Activated CD8-positive, alpha-beta T cell treated with anti-CD3 and anti-CD28 coated beads, Interleukin-2, amount 10 ng/mL, durations not matched to agents 7 days and 5 days (primary cell): Measurements from ENCODE around the gene PLCH1. TPM values are rescaled to one million over a fixed set of nuclear protein-coding genes. Genes with fewer than 3 reads are reported as not detected.
A peak's percentile ranks its signal among the peaks of the same experiment; 100 is the strongest.

Experiments
- ATAC-seq: fragments of 150-1000 bp; cut with Tn5 transposase; one replicate; pipeline ENCODE4 v1.10.0; 2021; ENCODE audit warnings: moderate library complexity
- CTCF ChIA-PET: fragments of 350-600 bp; sonication (Branson Sonifier 250); formaldehyde crosslinking; loops from one replicate; lab custom pipeline; 2021; ENCODE audit warnings: antibody characterized with exemption; lab: Charles Lee
- POLR2A ChIA-PET: fragments of 350-600 bp; sonication (Branson Sonifier 250); formaldehyde crosslinking; loops from one replicate; lab custom pipeline; 2021; ENCODE audit warnings: antibody characterized with exemption; lab: Charles Lee
- DNase-seq: peaks from one replicate; pipeline ENCODE4 v3.0.0-alpha.2; 2020
- H3K27ac Mint-ChIP-seq: one replicate; pipeline ENCODE4 v1.8.0; 2021; ENCODE audit warnings: mild to moderate bottlenecking, mixed read lengths
- H3K27me3 Mint-ChIP-seq: one replicate; pipeline ENCODE4 v1.8.0; 2021; ENCODE audit warnings: low read depth, mixed read lengths
- H3K36me3 Mint-ChIP-seq: one replicate; pipeline ENCODE4 v1.8.0; 2021; ENCODE audit warnings: low read depth, mixed read lengths
- H3K4me1 Mint-ChIP-seq: one replicate; pipeline ENCODE4 v1.8.0; 2021; ENCODE audit warnings: low read depth, mixed read lengths
- H3K4me3 Mint-ChIP-seq: one replicate; pipeline ENCODE4 v1.8.0; 2021; ENCODE audit warnings: mild to moderate bottlenecking, mixed read lengths
- H3K9me3 Mint-ChIP-seq: one replicate; pipeline ENCODE4 v1.8.0; 2022; ENCODE audit warnings: mixed read lengths; ENCODE audit not compliant: insufficient read depth
- total RNA-seq, 2 experiments: library from RNA; stranded (reverse); gene quantifications; one replicate each; pipeline ENCODE4 v1.2.3, GENCODE V29; 2021

Gene PLCH1
- total RNA-seq, 2 experiments from 2014 or later, result 2.0 to 2.4 TPM

DNA sequence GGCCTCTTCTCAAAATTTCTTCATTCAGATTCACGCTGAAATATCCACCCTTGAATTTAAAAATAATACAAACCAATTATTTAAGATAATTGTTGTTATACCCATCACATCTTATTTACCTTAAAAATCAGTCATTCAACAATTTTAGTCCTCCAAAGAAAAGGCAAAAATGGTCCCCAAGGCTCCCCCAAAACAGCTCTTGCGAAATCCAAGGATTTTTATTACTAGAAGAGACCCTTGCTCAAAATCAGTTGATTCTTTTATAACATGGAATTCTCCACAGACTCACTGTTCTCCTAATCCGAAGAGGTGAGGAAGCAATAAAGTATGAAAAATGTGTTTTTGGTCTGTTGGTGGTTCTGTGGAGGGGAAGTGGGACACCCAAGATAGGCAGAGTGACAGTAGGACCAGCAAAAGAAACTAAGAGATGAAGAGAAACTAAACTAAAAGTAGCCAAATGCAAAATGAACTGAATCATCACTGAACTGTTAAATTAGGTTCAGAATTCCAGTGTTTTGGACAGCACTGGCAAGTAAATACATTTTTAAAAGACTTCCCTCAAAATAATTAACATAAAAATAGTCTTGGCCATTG lies 19.1 kb upstream of the PLCH1 start:
- no peak overlapping the region for H3K27ac Mint-ChIP-seq
- no peaks in the 10 kb centered on the region for H3K36me3 Mint-ChIP-seq
- no peak for DNase-seq
- no peaks in the 10 kb centered on the region for H3K27me3 Mint-ChIP-seq
- no peak for ATAC-seq
- CTCF ChIA-PET, result no interaction called here
- POLR2A ChIA-PET, result no interaction called here
- H3K4me1 Mint-ChIP-seq, result peaks cover 6% of the 10 kb centered on the region
- no peak overlapping the region for H3K4me3 Mint-ChIP-seq
- H3K9me3 Mint-ChIP-seq, result no peaks in the 10 kb centered on the region

DNA sequence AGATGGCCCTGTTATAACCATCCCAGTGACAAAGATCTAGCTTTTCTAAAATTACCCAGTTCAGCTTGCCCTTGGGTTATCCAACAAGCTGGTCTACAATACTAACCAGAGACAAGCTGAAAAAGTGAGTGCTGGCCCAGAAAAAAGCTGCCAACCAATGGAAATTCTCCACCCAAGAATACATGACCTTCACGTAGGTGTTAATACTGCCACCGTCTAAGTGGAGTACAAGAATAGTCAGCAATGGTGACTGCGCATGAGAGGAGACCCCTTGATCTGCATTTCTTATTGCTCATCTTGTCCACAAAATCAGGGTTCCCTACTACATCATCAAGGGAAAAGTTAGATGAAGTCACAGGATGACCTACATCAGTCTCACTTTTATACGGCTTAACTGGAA lies 15.8 kb upstream of the PLCH1 start:
- no peak overlapping the region for H3K4me3 Mint-ChIP-seq
- H3K4me1 Mint-ChIP-seq, result peaks cover 6% of the 10 kb centered on the region
- H3K9me3 Mint-ChIP-seq, result no peaks in the 10 kb centered on the region
- ChIA-PET POLR2A (no interaction called here), CTCF (interaction anchor here (1.6 kb wide), 1 partner anchor 46 kb away, joined by 4 read pairs; the partner anchor contains the start of gene C3orf33)
- H3K27me3 Mint-ChIP-seq, result no peaks in the 10 kb centered on the region
- ATAC-seq (no peak), DNase-seq (no peak)
- no peak overlapping the region for H3K27ac Mint-ChIP-seq
- no peaks in the 10 kb centered on the region for H3K36me3 Mint-ChIP-seq

DNA sequence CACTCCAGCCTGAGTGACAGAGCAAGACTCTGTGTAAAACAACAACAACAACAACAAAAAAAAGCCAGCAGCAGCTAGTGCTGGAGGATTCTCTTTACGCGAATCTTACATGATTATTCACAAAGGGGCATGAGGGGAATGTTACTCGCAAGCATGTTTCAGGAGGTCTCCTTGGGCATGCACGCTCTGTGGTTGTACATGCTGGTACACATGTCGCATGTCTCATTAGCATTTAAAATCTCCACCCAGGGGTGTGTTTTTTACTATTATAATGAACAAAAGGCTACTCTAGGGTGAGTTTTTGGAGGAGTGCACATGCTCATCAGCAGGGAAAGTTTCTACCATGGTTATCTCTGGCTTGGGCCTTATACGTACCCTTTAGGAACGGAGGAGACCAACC lies 12.7 kb upstream of the PLCH1 start:
- H3K27me3 Mint-ChIP-seq, result no peaks in the 10 kb centered on the region
- ChIA-PET POLR2A (no interaction called here), CTCF (interaction anchor here (1.2 to 2.8 kb wide), 2 partner anchors 11 to 49 kb away, joined by 4 to 9 read pairs; partner anchors contain the start of gene C3orf33)
- H3K4me3 Mint-ChIP-seq, result no peak overlapping the region
- H3K4me1 Mint-ChIP-seq, result no peaks in the 10 kb centered on the region
- H3K27ac Mint-ChIP-seq, result no peak overlapping the region
- no peaks in the 10 kb centered on the region for H3K36me3 Mint-ChIP-seq
- H3K9me3 Mint-ChIP-seq, result no peaks in the 10 kb centered on the region
- ATAC-seq (no peak), DNase-seq (no peak)

DNA sequence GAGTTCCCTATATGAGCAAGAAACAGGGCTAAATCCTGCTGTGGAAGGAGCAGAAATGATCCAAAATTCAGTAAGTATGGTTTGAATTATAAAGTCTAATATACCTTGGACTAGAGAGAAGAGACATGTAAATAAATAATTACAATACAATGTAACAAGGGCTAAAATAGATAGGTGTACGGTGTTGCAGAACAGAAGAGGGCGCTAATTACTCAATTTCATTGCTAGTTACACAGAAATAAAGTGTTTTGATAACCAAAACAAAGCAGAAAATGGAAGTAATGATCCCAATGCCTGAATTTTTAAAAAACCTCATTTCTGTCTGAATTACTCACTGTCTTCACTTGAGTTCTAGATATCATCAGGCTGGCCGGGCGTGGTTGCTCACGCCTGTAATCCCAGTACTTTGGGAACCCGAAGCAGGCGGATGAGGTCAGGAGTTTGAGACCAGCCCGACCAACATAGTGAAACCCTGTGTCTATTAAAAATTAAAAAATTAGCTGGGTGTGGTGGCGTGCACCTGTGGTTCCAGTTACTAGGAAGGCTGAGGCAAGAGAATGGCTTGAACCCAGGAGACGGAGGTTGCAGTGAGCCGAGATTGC lies 8.3 kb upstream of the PLCH1 start:
- no peak for ATAC-seq
- no peaks in the 10 kb centered on the region for H3K36me3 Mint-ChIP-seq

DNA sequence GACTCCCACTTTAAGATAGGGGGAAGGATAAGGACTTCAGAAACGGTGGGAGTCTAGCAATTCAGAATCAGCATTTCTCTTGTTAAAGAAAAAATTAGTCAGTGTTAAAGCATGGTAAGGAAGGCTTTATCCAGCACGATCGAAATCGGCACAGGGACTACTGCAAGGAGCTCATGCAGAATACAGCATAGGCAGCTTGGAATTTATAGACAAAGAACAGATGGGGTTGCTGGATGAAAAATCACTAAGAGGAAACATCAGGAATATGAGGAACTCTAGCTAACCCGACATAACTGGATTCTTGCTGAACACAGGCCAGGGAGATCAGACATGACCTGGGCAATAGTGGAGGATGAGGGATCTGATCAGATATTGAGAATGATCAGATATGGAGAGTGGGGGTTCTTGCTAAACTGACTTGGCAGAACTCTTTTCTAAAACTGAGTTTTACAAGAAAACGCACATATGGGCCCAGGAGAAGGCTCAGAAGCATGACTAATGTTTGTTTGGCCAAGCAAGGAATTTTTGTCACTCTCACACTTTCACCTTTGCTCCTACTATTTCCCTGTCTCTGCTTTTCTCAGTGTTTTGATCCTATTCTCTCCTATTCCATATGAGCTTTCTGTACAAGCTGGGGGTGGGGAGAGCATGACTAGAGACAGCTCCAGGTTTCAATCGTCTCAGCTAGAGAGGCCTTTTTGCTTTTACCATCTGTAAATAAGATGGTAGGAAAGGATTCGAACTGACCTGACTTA lies 3.9 kb upstream of the PLCH1 start:
- H3K4me1 Mint-ChIP-seq, result peaks cover 18% of the 10 kb centered on the region

More for the DNA sequence above, 8.3 kb upstream of the PLCH1 start:
- POLR2A ChIA-PET, result no interaction called here
- CTCF ChIA-PET, result no interaction called here
- H3K4me3 Mint-ChIP-seq, result no peak overlapping the region
- H3K27me3 Mint-ChIP-seq, result peaks cover 5% of the 10 kb centered on the region
- H3K4me1 Mint-ChIP-seq, result no peaks in the 10 kb centered on the region
- no peak overlapping the region for H3K27ac Mint-ChIP-seq
- H3K9me3 Mint-ChIP-seq, result no peaks in the 10 kb centered on the region
- DNase-seq, result no peak

DNA sequence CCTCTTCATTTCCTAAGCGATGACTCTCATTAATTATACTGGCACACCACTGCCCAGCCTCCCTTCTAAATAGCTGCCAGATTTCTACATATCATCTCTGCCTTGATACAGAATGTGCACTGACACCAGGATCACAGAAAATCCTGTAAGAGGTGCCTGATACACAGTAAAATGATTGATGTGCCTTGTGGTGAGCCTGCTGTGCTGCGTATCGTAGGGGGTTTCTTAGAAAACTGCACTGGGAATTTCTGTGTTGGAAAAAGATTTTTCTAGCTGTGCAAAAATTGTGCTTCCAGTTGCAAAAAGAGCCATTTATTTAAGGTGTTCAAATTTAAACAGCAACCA lies 3.0 kb upstream of the PLCH1 start:
- no peak for DNase-seq
- CTCF ChIA-PET, result interaction anchor here (1.2 kb wide), 1 partner anchor 58 kb away, joined by 3 read pairs; the partner anchor contains the start of gene C3orf33
- H3K27me3 Mint-ChIP-seq, result peaks cover 47% of the 10 kb centered on the region

More for the DNA sequence above, 3.9 kb upstream of the PLCH1 start:
- H3K27me3 Mint-ChIP-seq, result peaks cover 41% of the 10 kb centered on the region
- DNase-seq, result no peak
- H3K36me3 Mint-ChIP-seq, result no peaks in the 10 kb centered on the region
- H3K27ac Mint-ChIP-seq, result no peak overlapping the region
- H3K9me3 Mint-ChIP-seq, result no peaks in the 10 kb centered on the region
- ATAC-seq, result no peak
- H3K4me3 Mint-ChIP-seq, result no peak overlapping the region
- ChIA-PET CTCF (interaction anchor here (1.2 kb wide), 1 partner anchor 57 kb away, joined by 3 read pairs; the partner anchor contains the start of gene C3orf33), POLR2A (interaction anchor here (0.8 kb wide), 1 partner anchor 341 kb away, joined by 3 read pairs; no protein-coding TSS in a partner anchor)

DNA sequence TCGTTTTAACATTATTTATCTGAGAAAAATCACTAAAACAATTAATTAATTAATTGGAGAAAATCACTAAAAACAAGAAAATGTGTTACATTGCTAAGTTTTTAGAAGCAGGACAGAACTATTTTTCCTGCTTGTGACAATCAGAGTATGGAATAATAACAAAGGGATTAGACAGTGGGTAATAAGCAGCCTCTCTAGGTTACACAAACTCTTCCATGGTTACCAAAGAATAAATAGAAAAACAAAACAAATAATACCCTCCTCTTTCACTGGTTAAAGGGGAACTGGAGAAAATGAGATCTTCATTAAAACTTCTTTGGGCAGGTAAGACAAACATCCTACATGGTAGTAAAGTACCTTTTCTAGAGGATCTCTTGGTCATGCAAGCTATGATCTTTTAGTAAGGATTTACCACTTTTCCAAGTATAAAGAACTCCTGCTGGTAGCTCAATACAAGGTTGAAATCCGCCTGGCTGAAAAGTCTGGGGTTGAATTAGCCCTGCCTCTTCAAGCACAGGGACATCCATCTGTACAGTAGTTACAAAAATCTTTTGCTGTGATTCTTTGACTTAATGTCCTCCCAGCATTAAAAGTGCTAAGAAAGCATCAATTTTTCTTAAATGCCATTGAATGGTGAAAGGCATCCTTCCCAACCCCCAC lies 2.5 kb upstream of the PLCH1 start:
- Mint-ChIP-seq H3K4me1 (peaks cover 21% of the 10 kb centered on the region), H3K9me3 (no peaks in the 10 kb centered on the region), H3K4me3 (no peak overlapping the region), H3K27ac (no peak overlapping the region), H3K36me3 (no peaks in the 10 kb centered on the region), H3K27me3 (peaks cover 52% of the 10 kb centered on the region)
- no peak for DNase-seq
- ChIA-PET CTCF (interaction anchor here (1.2 kb wide), 1 partner anchor 58 kb away, joined by 3 read pairs; the partner anchor contains the start of gene C3orf33), POLR2A (no interaction called here)
- no peak for ATAC-seq

More for the DNA sequence above, 3.0 kb upstream of the PLCH1 start:
- Mint-ChIP-seq H3K27ac (no peak overlapping the region), H3K4me3 (no peak overlapping the region), H3K4me1 (peaks cover 21% of the 10 kb centered on the region), H3K9me3 (no peaks in the 10 kb centered on the region), H3K36me3 (no peaks in the 10 kb centered on the region)
- POLR2A ChIA-PET, result interaction anchor here (0.8 kb wide), 1 partner anchor 340 kb away, joined by 3 read pairs; no protein-coding TSS in a partner anchor
- ATAC-seq, result no peak

DNA sequence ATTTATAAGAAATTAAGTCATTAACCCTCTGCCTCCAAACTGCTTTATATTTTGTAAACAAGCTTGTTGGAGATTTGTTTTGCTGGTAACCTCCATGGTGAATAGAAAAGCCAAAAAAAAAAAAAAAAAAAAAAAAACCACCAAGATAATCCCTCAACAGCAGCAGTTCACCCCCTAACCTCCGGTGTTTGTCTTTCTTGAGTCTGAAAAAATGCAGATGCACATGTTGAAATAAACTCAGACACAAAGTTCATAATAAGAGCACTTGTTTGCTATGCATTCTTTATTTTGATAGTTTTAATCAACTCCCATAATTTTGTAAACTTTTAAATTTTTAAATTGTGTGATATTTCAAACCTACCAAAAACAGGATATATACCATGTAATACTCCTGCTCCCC lies 1.8 kb upstream of the PLCH1 start:
- Mint-ChIP-seq H3K27me3 (peaks cover 54% of the 10 kb centered on the region), H3K27ac (no peak overlapping the region), H3K4me3 (no peak overlapping the region), H3K9me3 (no peaks in the 10 kb centered on the region), H3K4me1 (peaks cover 21% of the 10 kb centered on the region), H3K36me3 (no peaks in the 10 kb centered on the region)
- no peak for ATAC-seq
- no peak for DNase-seq
- CTCF ChIA-PET, result interaction anchor here (1.1 to 1.4 kb wide), 3 partner anchors 10 to 123 kb away, joined by 3 to 4 read pairs (median 4); partner anchors contain the start of genes C3orf33 and GMPS
- POLR2A ChIA-PET, result no interaction called here

DNA sequence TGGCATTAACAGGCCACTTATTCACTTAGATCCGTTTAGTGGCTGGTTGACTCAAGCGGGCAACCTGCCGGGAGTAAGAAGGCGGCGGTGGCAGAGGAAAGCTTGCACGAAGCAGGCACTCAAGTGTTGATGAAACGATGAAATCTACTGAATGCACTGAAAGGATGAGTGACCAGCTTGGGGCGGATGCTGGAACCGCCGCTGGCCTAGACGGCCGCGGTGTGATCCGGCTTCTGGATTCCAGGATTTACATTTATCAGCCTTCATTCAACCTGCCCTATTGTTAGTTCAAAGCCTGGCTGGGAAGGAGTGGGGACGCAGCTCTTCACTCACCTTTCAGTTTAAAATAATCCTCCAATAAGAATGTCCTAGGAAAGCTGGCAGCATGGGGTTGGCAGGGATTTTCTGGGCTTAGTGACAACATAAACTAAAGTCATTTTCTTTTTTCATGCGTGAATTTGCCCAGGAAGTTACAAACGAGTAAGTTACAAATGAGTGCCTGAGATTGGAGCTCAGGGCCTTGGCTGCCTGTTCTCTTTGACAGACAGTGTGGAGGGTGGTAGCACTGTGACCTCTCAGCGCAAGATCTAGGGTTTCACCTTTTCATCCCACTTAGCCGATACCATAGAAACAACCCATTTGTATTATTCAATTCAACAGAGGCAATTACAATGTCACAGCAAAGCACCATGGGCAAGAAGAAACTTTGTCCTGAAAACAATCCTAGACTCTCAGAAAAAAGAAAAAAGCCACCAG lies 1.1 kb upstream of the PLCH1 start:
- CTCF ChIA-PET, result interaction anchor here (1.1 to 1.4 kb wide), 3 partner anchors 11 to 124 kb away, joined by 3 to 4 read pairs (median 4); partner anchors contain the start of genes C3orf33 and GMPS
- H3K27me3 Mint-ChIP-seq, result peaks cover 58% of the 10 kb centered on the region
- no peak for ATAC-seq
- no peaks in the 10 kb centered on the region for H3K36me3 Mint-ChIP-seq
- no peaks in the 10 kb centered on the region for H3K9me3 Mint-ChIP-seq
- POLR2A ChIA-PET, result no interaction called here
- no peak overlapping the region for H3K27ac Mint-ChIP-seq
- peaks cover 21% of the 10 kb centered on the region for H3K4me1 Mint-ChIP-seq
- H3K4me3 Mint-ChIP-seq, result no peak overlapping the region
- no peak for DNase-seq

DNA sequence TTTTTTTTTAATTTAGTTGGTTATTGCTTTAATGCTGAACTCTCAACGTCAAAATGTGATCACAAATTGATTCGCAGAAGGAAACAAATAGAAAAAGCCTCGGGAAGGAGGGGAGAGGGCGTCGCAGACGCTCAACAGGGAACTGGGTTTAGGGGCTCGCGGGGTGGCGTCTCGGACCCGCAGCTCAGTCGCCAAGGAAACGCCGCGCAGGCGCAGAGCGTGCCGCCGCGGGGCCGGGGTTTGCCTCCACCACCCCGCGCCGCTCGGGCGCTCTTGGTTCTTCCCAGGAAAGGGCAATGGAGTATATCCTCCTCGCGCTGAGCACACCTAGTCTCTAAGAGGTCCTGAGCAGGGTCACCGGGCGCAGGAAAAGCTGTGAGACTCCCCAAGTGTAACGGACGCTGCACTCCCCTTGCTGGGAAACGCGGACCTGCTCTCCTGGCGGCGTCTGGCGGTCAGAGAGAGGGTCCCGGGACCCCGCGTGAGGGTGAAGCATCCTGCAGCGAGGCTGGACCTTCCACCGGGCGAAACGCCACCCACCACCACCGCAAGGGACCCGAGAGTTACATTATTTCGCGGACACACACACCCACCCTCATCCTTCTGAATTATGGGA lies 753 bp downstream of the PLCH1 start:
- ChIA-PET CTCF (interaction anchor here (0.9 kb wide), 1 partner anchor 62 kb away, joined by 3 read pairs; the partner anchor contains the start of gene C3orf33), POLR2A (no interaction called here)
- H3K27me3 Mint-ChIP-seq, result peaks cover 66% of the 10 kb centered on the region
- no peaks in the 10 kb centered on the region for H3K9me3 Mint-ChIP-seq
- H3K36me3 Mint-ChIP-seq, result no peaks in the 10 kb centered on the region
- H3K27ac Mint-ChIP-seq, result no peak overlapping the region
- DNase-seq (peak; percentile 46), ATAC-seq (peak; percentile 54)
- peak overlapping the region; percentile 79 for H3K4me3 Mint-ChIP-seq
- H3K4me1 Mint-ChIP-seq, result peaks cover 21% of the 10 kb centered on the region
